DMS53 (cell line): ENCODE measurements around the gene KDM8.
"Not testable (repeated sequence)": the region's sequence is repeated elsewhere in the genome, so short reads cannot be mapped to it uniquely, and the experiment has no call there.

Experiments
- DNase-seq: peaks from one replicate; lab custom pipeline; 2025; lab: John Stamatoyannopoulos, UW

KDM8 gene

DNA sequence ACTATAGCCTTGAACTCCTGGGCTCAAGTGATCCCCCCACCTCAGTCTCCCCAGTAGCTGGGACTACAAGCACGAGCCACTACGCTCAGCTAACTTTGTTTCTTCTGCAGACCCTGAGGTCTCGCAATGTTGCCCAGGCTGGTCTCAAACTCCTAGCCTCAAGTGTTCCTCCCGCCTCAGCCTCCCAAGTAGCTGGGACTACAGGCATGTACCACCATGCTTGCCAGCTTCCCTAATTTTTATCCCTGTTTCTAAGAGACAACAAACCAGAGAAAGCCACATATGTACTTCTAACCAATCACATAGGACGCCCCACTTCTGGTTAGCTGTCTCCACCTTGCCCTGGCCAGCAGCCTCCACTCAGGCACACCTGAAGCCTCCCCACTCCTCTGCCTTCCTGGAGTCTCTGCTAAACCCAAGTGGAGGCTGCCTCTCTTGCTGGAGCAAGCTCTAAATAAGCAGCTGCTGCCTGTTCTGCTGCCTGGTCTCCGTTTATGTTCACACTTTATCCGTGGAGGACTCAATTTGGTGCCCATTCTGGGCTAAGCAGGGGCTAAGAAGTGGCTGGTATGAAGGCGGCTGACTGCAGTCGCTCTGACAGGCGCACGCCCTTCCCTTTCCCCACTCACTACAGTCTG is 40.5 kb downstream of the KDM8 start:
- no peak for DNase-seq

- DNase-seq: no peak
Measured at GRCh38 chr16:27244363-27244755, 41.0 kb downstream of the KDM8 start.

DNA sequence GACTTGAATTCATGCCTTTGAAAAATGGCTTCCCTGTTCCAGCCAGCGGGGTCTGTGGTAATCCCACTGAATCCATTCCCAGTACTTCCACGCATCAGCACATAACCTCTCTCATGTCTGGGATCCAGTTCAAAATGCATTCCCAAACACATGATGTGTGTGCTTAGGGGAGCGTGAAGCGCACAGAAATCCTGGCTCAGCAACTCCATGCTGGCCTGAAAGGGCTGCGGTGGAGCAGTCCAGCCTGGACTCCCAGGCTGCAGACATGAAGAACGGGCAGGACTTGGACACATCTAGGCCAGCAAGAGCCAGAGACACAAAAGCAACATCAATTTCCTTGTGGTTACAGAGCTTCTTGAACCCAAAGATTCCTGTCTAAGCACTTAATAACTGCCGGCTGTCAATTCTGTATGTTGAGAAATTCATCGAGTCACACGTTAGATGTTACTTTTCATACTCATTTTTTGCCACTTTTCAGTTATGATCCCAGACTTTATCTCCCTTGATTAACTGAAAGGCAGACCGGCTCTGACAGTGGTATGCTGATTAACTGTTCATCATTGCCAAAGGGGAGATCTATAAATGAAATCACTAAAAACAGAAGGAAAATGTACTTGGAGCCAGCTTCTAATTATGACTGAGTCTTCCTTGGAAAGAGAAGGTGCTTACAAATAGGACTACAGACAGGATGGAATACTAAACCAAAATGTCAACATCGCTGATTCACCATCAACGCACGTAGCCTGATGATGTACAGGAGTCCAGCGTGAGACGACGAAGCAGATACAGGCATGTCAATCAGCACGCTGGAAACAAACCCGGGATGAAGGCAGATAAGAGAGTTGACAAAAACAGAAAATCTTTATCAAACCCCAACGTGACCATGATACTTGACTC is 42.2 kb downstream of the KDM8 start:
- no peak for DNase-seq

- DNase-seq: no peak
Measured at GRCh38 chr16:27246439-27246838, 43.1 kb downstream of the KDM8 start.

GRCh38 chr16:27247076-27247475 is 43.8 kb downstream of the KDM8 start:
- DNase-seq: not testable (repeated sequence)

DNA sequence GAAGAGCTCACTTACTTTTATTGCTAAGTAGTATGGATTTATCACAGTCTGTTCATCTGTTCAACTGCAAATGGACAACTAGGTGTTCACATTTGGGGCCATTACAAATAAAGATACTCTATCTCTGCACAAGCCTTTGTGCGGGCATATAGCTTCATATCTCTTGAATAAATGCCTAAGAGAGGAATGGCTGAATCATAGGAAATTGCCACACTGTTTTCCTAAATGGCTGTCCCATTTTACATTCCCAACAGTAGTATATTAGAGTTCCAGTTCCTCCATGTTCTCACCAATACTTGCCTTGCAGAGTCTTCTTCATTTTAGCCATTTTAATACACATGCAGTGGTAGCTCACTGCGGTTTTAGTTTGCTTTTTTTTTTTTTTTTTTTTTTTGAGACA is 44.7 kb downstream of the KDM8 start:
- DNase-seq: no peak

GRCh38 chr16:27248886-27249285 is 45.6 kb downstream of the KDM8 start:
- DNase-seq: not testable (repeated sequence)

DNA sequence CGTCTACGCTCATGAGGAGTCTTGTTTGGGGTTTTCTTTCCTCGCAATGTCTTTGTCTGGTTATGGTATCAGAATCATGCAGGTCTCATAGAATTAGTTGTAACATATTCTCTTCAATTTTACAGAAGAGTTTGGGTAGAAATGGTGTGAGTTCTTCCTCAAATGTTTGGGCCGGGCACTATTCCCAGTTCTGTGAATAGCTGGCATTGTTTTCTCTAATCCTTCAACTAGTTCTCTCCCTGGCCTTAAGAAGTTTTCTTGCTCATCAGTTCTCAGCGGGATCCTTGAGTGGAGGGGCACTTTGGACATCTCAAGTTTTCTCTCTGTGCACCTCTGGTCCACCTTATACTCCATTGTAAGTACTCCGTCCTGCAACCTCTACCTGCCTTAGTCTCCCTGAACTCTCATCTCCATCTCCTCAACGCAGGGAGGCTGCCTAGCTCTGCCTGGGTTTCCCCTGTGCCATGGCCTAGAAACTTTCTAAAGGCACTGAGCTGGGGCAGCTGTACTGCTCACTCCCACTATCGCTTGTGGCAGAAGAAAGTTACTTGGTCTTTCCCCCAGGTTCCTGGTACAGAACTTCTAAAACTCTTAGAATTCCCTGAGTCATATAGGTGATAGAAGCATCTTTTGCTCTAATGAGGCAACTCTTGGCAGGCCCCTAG is 48.3 kb downstream of the KDM8 start:
- DNase-seq: no peak

DNA sequence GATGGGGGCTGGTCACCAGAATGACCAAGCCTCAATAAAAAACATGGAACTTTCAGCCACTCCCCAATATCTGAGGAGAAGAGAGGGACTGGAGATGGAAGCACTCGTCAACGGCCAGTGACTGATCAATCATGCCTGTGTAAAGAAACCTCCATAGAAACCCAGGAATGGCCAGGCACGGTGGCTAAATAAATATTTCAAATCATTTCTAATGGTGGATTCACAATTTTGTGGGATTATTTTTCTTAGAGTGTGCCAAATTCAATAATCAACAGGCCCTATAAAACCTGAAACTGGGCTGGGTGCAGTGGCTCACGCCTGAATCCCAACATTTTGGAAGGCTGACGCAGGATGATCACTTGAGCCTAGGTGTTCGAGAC is 48.9 kb downstream of the KDM8 start:
- DNase-seq: no peak

GRCh38 chr16:27253526-27253930 is 50.2 kb downstream of the KDM8 start:
- DNase-seq: no peak

DNA sequence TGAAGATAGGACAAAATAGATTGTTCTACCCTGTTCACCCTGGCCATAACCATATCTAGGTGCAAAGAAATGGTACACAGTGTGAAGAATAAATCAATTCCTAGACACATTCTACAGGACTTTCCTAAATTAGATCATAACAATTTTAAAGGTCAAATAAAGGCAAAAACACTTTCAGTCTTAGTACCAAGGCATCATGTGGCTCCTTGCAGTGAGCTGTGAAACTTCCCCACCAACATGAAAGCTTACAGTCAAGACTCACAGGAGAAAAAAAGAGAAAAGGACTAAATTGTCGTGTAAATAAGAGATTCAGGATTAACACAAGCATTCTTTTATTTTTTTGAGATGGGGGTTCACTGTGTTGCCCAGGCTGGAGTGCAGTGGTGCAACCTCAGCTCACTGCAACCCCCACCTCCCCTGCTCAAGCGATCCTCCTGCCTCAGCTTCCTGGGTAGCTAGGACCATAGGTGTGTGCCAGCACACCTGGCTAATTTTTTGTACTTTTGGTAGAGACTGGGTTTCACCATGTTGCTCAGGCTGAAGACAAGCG is 51.0 kb downstream of the KDM8 start:
- DNase-seq: no peak

GRCh38 chr16:27256861-27257260 is 53.5 kb downstream of the KDM8 start:
- DNase-seq: no peak

GRCh38 chr16:27257271-27257670 is 53.9 kb downstream of the KDM8 start:
- no peak for DNase-seq

GRCh38 chr16:27258241-27258734 is 55.0 kb downstream of the KDM8 start:
- no peak for DNase-seq

GRCh38 chr16:27259710-27260109 is 56.4 kb downstream of the KDM8 start:
- DNase-seq: no peak

DNA sequence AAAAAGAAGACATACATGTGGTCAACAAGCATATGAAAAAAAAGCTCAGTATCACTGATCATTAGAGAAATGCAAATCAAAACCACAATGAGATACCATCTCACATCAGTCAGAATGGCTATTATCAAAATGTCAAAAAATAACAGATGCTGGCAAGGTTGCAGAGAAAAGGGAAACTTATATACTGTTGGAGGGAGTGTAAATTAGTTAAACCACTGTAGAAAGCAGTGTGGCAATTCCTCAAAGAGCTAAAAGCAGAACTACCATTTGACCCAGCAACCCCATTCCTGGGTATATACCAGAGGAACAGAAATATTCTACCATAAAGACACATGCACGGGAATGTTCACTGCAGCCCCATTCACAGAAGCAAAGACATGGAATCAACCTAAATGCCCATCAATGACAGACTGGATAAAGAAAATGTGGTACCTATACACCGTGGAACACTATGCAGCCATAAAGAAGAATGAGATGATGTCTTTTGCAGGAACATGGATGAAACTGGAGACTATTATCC is 59.6 kb downstream of the KDM8 start:
- DNase-seq: not testable (repeated sequence)

DNA sequence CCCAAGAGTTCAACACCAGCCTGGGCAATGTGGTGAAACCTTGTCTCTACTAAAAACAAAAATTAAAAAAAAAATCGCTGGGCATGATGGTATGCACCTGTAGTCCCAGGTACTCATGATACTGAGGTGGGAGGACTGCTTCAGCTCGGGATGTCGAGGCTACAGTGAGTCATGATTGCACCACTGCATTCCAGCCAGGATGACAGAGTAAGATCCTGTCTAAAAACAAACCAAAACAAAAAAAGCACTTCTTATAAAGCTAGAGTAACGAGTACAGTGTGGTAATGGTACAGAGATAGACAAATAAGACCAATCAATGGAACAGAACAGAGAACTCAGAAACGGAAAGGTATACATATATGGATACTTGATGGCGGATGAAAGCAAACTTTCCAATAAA is 60.8 kb downstream of the KDM8 start:
- no peak for DNase-seq

GRCh38 chr16:27265982-27266381 is 62.7 kb downstream of the KDM8 start:
- DNase-seq: no peak

DNA sequence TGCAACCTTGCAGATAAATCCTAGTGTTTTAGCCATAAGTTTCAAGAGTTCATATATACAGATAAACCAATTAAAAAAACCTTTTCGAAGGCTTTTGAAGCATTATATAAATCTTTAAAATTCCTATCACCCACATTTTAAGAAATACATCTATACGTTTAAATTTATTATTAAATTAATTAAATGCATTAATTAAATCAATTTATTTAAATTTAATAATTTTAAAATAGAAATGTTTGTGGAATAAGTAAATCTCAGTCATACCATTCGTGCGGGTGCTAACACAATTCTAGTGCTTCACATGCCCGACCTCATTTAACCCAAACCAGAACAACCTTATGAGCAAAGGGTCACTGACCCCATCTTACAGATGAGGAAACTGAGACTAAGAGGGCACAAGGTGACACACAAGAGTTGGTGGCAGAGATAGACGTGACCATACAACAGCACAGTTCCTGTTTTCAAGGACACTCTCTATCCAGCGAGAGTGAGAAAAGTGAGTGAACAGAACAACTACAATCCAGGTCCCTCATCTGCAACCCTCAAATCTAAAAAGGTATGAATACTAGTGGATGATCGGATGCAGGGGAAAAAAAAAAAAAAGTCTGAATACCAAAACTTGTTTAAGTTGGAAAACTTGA is 63.8 kb downstream of the KDM8 start:
- DNase-seq: no peak

DNA sequence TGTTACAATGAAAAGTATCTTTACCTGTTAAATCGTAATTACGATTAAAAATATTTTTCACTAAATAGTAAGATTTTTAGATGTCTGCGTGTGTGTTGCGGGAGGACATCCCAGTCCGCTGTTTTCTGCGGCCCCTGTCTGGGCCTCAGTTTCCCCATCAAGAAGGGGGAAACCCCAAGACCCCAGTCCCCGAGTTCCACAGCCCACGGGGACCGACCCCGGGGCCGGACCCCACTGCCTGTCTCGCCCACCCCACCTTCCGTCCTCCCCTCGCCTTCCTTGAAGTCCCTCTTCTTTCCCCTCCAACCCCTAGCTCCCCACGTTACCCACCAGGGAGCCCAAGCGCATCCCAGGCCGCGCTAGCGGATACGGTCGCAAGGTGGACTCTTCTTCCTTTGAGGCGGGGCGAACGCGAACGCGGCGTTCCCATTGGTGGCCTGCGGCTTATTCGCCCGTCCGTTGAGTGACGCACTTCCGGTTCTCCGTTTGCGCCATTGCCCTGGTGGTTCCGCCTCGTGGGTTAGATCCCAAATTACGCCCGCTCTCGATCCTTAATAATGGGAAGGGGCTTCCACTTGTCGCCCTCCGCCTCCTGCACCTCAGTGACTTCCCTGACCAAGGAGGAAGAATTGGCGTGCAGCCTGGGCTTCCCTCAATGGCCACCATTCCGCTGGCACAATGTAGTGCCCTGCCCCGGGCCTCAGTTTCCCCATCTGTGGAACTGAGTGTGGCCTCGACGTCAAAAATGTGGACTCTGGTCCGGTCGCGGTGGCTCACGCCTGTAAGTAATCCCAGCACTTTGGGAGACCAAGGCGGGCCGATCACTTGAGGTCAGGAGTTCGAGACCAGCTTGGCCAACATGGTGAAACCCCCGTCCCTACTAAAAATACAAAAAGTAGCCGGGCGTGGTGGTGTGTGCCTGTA is 65.3 kb downstream of the KDM8 start, which contains the start of gene NSMCE1:
TSS of gene NSMCE1 (minus strand) at position 397 of the 924 bp plus-strand sequence. CDS start 11,202 bp downstream, outside the sequence.
- peak; percentile 96 for DNase-seq
